ENCODE data around the gene DOP1A.

- TF ChIP-seq, protein P1, sequence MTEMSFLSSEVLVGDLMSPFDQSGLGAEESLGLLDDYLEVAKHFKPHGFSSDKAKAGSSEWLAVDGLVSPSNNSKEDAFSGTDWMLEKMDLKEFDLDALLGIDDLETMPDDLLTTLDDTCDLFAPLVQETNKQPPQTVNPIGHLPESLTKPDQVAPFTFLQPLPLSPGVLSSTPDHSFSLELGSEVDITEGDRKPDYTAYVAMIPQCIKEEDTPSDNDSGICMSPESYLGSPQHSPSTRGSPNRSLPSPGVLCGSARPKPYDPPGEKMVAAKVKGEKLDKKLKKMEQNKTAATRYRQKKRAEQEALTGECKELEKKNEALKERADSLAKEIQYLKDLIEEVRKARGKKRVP (CRISPR knock-in tag; IDR thresholded peaks at IDR 0.05) = no peak
- TF ChIP-seq RFX5 (IDR thresholded peaks at IDR 0.05; ENCODE audit: low read depth, low read length) (no peak), NFE2L1 (CRISPR knock-in tag; IDR thresholded peaks at IDR 0.05; ENCODE audit: borderline replicate concordance) (no peak), NR2C2 (CRISPR knock-in tag; IDR thresholded peaks at IDR 0.05; ENCODE audit: borderline replicate concordance) (no peak), PRDM4 (CRISPR knock-in tag; IDR thresholded peaks at IDR 0.05; ENCODE audit: borderline replicate concordance) (no peak), TRIM24 (CRISPR knock-in tag; IDR thresholded peaks at IDR 0.05) (no peak), POLR2A (IDR thresholded peaks at IDR 0.05; ENCODE audit: insufficient read depth in 1 of 2, low read depth in 2 of 2, low read length in 2 of 2) (no peak)
- TF ChIP-seq, protein P2, sequence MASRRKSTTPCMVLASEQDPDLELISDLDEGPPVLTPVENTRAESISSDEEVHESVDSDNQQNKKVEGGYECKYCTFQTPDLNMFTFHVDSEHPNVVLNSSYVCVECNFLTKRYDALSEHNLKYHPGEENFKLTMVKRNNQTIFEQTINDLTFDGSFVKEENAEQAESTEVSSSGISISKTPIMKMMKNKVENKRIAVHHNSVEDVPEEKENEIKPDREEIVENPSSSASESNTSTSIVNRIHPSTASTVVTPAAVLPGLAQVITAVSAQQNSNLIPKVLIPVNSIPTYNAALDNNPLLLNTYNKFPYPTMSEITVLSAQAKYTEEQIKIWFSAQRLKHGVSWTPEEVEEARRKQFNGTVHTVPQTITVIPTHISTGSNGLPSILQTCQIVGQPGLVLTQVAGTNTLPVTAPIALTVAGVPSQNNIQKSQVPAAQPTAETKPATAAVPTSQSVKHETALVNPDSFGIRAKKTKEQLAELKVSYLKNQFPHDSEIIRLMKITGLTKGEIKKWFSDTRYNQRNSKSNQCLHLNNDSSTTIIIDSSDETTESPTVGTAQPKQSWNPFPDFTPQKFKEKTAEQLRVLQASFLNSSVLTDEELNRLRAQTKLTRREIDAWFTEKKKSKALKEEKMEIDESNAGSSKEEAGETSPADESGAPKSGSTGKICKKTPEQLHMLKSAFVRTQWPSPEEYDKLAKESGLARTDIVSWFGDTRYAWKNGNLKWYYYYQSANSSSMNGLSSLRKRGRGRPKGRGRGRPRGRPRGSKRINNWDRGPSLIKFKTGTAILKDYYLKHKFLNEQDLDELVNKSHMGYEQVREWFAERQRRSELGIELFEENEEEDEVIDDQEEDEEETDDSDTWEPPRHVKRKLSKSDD (CRISPR knock-in tag; IDR thresholded peaks at IDR 0.05; ENCODE audit: low read depth) = no peak
These were observed 13.8 kb upstream of the DOP1A start for GRCh38 chr6:83053678-83054077.
